ENCODE results near the gene SHKBP1.
A peak's percentile ranks its signal among the peaks of the same experiment; 100 is the strongest.

The SHKBP1 gene

DNA sequence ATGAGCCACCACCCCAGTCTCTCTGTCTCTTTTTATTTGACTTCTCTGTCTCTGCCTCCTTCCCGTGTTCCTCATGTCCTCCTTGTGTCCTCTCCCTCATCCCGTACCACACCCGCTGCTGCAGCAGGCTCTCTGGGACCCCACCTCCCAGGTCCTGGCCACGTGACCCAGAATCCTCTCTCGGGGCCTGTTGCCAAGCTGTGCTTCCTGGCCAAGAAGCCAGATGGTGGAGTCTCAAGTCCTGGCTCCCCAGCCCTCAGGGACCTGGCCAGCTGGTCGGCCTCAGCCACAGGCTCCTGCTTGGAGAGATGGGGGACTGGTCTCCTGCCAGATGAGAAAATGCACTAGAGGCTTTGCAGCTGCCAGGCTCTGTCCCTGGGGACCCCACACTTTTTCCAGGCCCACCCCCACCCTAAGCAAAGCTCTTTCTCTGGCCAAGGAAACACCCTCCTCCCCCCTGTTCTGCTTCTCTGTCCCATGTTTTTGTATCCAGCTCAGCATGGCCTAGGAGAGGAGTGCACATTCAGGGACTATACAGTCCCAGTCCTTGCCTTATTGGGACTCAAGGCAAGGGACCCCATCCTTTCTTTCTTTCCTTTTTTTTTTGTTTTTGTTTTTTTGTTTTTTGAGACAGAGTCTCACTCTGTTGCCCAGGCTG is 34.3 kb upstream of the SHKBP1 start:
- Histone ChIP-seq H3K9me3 (ENCODE audit: control insufficient read depth, insufficient read depth, low read depth, low read length) (no peaks in the 10 kb centered on the region), H3K27ac (ENCODE audit: extremely low read depth, low read depth, low read length) (no peak overlapping the region), H3K4me1 (ENCODE audit: control insufficient read depth, insufficient read depth, low read length) (peaks cover 4% of the 10 kb centered on the region; the same call in 1 of the 2 replicates), H3K36me3 (ENCODE audit: control insufficient read depth in 2 of 2, insufficient read depth in 1 of 2, low read length in 2 of 2) (no peaks in the 10 kb centered on the region; a peak in 1 of 3 replicates), H3K4me3 (ENCODE audit: low read depth, low read length) (no peak overlapping the region)
- ChIA-PET POLR2A (interaction anchor here (0.6 to 0.7 kb wide), 2 partner anchors 120 to 207 kb away, joined by 3 to 7 read pairs; no protein-coding TSS in a partner anchor), CTCF (interaction anchor here (0.5 to 13.9 kb wide), 14 partner anchors 8 to 1792 kb away, joined by 3 to 259 read pairs (median 10); partner anchors contain the start of gene LTBP4)
- TF ChIP-seq ZNF23 (tag by site-specific recombination; IDR thresholded peaks at IDR 0.05; ENCODE audit: borderline replicate concordance) (no peak), KLF1 (tag by site-specific recombination; IDR thresholded peaks at IDR 0.05) (peak; percentile 85), ZNF404 (tag by site-specific recombination; IDR thresholded peaks at IDR 0.05) (no peak), ZNF830 (tag by site-specific recombination; IDR thresholded peaks at IDR 0.05; ENCODE audit: low read depth) (no peak), ZNF138 (tag by site-specific recombination; IDR thresholded peaks at IDR 0.05; ENCODE audit: borderline replicate concordance) (no peak), ZNF155 (tag by site-specific recombination; IDR thresholded peaks at IDR 0.05) (no peak), ZNF266 (tag by site-specific recombination; IDR thresholded peaks at IDR 0.05; ENCODE audit: low read depth) (no peak)
- TF ChIP-seq, protein P1, sequence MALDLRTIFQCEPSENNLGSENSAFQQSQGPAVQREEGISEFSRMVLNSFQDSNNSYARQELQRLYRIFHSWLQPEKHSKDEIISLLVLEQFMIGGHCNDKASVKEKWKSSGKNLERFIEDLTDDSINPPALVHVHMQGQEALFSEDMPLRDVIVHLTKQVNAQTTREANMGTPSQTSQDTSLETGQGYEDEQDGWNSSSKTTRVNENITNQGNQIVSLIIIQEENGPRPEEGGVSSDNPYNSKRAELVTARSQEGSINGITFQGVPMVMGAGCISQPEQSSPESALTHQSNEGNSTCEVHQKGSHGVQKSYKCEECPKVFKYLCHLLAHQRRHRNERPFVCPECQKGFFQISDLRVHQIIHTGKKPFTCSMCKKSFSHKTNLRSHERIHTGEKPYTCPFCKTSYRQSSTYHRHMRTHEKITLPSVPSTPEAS (tag by site-specific recombination; IDR thresholded peaks at IDR 0.05): no peak

DNA sequence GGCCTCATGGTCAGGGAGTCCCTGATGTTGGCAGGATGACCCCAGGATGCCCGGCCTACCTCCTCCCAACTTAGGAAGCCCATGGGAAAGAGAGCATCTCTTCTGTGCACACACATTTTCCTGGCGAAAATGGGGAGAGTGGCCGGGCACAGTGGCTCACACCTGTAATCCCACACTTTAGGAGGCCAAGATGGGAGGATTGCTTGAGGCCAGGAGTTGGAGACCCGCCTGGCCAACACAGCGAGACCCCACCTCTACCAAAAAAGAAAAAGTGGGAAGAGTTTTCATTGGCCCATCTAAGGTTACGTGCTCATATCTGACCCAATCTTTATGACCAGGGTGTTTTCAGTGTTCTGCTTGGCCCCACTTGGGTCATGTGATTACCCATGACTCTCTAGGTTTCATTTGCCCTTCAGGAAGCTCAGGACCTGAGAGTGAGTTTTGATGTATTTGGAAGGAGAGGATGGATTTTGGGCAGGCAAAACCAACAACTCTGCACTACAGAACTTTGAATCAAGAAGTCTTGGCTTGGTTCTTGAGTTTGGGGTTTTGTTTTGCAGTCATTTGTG is 33.6 kb upstream of the SHKBP1 start:
- CTCF ChIA-PET: interaction anchor here (0.6 to 13.9 kb wide), 11 partner anchors 10 to 253 kb away, joined by 3 to 259 read pairs (median 5); no protein-coding TSS in a partner anchor
- TF ChIP-seq ZBTB17 (tag by site-specific recombination; IDR thresholded peaks at IDR 0.05) (no peak), ZBTB7A (tag by site-specific recombination; IDR thresholded peaks at IDR 0.05; ENCODE audit: low read depth) (no peak), ZNF214 (tag by site-specific recombination; IDR thresholded peaks at IDR 0.05; ENCODE audit: borderline replicate concordance) (no peak), KLF8 (tag by site-specific recombination; IDR thresholded peaks at IDR 0.05) (no peak), ZNF561 (tag by site-specific recombination; IDR thresholded peaks at IDR 0.05; ENCODE audit: borderline replicate concordance) (no peak), ZNF791 (tag by site-specific recombination; IDR thresholded peaks at IDR 0.05) (no peak), ZNF621 (tag by site-specific recombination; IDR thresholded peaks at IDR 0.05) (no peak), ZNF121 (tag by site-specific recombination; IDR thresholded peaks at IDR 0.05) (peak; percentile 91), ZNF658 (tag by site-specific recombination; IDR thresholded peaks at IDR 0.05) (no peak), ZBTB8A (tag by site-specific recombination; IDR thresholded peaks at IDR 0.05) (no peak), ZNF473 (tag by site-specific recombination; IDR thresholded peaks at IDR 0.05) (no peak), ZNF521 (tag by site-specific recombination; IDR thresholded peaks at IDR 0.05) (no peak), KLF1 (tag by site-specific recombination; IDR thresholded peaks at IDR 0.05) (no peak)
- TF ChIP-seq, protein P2, sequence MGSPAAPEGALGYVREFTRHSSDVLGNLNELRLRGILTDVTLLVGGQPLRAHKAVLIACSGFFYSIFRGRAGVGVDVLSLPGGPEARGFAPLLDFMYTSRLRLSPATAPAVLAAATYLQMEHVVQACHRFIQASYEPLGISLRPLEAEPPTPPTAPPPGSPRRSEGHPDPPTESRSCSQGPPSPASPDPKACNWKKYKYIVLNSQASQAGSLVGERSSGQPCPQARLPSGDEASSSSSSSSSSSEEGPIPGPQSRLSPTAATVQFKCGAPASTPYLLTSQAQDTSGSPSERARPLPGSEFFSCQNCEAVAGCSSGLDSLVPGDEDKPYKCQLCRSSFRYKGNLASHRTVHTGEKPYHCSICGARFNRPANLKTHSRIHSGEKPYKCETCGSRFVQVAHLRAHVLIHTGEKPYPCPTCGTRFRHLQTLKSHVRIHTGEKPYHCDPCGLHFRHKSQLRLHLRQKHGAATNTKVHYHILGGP (tag by site-specific recombination; IDR thresholded peaks at IDR 0.05): peak; percentile 49; the same call in 1 of the 2 replicates
- TF ChIP-seq, protein P3, sequence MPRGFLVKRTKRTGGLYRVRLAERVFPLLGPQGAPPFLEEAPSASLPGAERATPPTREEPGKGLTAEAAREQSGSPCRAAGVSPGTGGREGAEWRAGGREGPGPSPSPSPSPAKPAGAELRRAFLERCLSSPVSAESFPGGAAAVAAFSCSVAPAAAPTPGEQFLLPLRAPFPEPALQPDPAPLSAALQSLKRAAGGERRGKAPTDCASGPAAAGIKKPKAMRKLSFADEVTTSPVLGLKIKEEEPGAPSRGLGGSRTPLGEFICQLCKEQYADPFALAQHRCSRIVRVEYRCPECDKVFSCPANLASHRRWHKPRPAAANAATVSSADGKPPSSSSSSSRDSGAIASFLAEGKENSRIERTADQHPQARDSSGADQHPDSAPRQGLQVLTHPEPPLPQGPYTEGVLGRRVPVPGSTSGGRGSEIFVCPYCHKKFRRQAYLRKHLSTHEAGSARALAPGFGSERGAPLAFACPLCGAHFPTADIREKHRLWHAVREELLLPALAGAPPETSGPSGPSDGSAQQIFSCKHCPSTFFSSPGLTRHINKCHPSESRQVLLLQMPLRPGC (tag by site-specific recombination; IDR thresholded peaks at IDR 0.05): no peak
- POLR2A ChIA-PET: interaction anchor here (0.7 kb wide), 1 partner anchor 121 kb away, joined by 7 read pairs; no protein-coding TSS in a partner anchor

More for the DNA sequence above, 33.6 kb upstream of the SHKBP1 start:
- Histone ChIP-seq H3K27ac (ENCODE audit: extremely low read depth, low read depth, low read length) (no peak overlapping the region), H3K9me3 (ENCODE audit: control insufficient read depth, insufficient read depth, low read depth, low read length) (peaks cover 2% of the 10 kb centered on the region; the same call in 1 of the 2 replicates), H3K36me3 (ENCODE audit: control insufficient read depth in 2 of 2, insufficient read depth in 1 of 2, low read length in 2 of 2) (no peaks in the 10 kb centered on the region; a peak in 1 of 3 replicates), H3K4me1 (ENCODE audit: control insufficient read depth, insufficient read depth, low read length) (peaks cover 4% of the 10 kb centered on the region; the same call in 1 of the 2 replicates), H3K4me3 (ENCODE audit: low read depth, low read length) (no peak overlapping the region)
